ENCODE measurements around the gene EPM2AIP1. TPM values are rescaled to one million over a fixed set of nuclear protein-coding genes. Genes with fewer than 3 reads are reported as not detected.
A peak's percentile ranks its signal among the peaks of the same experiment; 100 is the strongest.

Gene EPM2AIP1
- total and polyA plus RNA-seq, 9 of the 15 experiments (the other 6 are each of a cell fraction or from before 2014, with no cell fraction given), result 6.7 to 44.8 (median 25.2) TPM

DNA sequence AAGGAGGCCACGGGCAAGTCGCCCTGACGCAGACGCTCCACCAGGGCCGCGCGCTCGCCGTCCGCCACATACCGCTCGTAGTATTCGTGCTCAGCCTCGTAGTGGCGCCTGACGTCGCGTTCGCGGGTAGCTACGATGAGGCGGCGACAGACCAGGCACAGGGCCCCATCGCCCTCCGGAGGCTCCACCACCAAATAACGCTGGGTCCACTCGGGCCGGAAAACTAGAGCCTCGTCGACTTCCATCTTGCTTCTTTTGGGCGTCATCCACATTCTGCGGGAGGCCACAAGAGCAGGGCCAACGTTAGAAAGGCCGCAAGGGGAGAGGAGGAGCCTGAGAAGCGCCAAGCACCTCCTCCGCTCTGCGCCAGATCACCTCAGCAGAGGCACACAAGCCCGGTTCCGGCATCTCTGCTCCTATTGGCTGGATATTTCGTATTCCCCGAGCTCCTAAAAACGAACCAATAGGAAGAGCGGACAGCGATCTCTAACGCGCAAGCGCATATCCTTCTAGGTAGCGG, at the start of gene EPM2AIP1 (continued):
- TF ChIP-seq CLOCK (CRISPR knock-in tag; IDR thresholded peaks at IDR 0.05; ENCODE audit: borderline replicate concordance) (0 out of 2 replicates have a peak, but pooled peaks have one; percentile 30), U2AF1 (optimal IDR thresholded peaks at IDR 0.05; ENCODE audit: low read depth, low read length) (no peak), GTF2A2 (tag; IDR thresholded peaks at IDR 0.05) (no peak), TBP (optimal IDR thresholded peaks at IDR 0.05; ENCODE audit: low read depth, low read length) (peak; percentile 91), ZBTB17 (CRISPR knock-in tag; IDR thresholded peaks at IDR 0.05) (peak; percentile 87), MBD2 (IDR thresholded peaks at IDR 0.05; ENCODE audit: borderline replicate concordance, low read depth) (no peak), ZNF347 (CRISPR knock-in tag; IDR thresholded peaks at IDR 0.05; ENCODE audit: low read depth) (no peak), ZNF3 (CRISPR knock-in tag; IDR thresholded peaks at IDR 0.05) (no peak), ZNF23 (CRISPR knock-in tag; IDR thresholded peaks at IDR 0.05) (no peak), SPI1 (IDR thresholded peaks at IDR 0.05; ENCODE audit: borderline replicate concordance, low read depth, low read length) (no peak), CAMTA2 (CRISPR knock-in tag; conservative IDR thresholded peaks at IDR 0.05) (0 out of 2 replicates have a peak, but pooled peaks have one; percentile 61), PTTG1 (tag; IDR thresholded peaks at IDR 0.05; ENCODE audit: low read depth) (no peak), LEF1 (IDR thresholded peaks at IDR 0.05) (no peak), ZNF609 (CRISPR knock-in tag; IDR thresholded peaks at IDR 0.05; ENCODE audit: borderline replicate concordance) (no peak), MEIS2 (IDR thresholded peaks at IDR 0.05; ENCODE audit: partially characterized antibody) (no peak)
- TF ChIP-seq, protein P1, sequence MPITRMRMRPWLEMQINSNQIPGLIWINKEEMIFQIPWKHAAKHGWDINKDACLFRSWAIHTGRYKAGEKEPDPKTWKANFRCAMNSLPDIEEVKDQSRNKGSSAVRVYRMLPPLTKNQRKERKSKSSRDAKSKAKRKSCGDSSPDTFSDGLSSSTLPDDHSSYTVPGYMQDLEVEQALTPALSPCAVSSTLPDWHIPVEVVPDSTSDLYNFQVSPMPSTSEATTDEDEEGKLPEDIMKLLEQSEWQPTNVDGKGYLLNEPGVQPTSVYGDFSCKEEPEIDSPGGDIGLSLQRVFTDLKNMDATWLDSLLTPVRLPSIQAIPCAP (CRISPR knock-in tag; IDR thresholded peaks at IDR 0.05; ENCODE audit: borderline replicate concordance), result peak; percentile 79; the same call in 1 of the 2 replicates
- TF ChIP-seq, protein P2, sequence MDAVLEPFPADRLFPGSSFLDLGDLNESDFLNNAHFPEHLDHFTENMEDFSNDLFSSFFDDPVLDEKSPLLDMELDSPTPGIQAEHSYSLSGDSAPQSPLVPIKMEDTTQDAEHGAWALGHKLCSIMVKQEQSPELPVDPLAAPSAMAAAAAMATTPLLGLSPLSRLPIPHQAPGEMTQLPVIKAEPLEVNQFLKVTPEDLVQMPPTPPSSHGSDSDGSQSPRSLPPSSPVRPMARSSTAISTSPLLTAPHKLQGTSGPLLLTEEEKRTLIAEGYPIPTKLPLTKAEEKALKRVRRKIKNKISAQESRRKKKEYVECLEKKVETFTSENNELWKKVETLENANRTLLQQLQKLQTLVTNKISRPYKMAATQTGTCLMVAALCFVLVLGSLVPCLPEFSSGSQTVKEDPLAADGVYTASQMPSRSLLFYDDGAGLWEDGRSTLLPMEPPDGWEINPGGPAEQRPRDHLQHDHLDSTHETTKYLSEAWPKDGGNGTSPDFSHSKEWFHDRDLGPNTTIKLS (IDR thresholded peaks at IDR 0.05; ENCODE audit: borderline replicate concordance, low read depth), result peak; percentile 85
- TF ChIP-seq, protein P3, sequence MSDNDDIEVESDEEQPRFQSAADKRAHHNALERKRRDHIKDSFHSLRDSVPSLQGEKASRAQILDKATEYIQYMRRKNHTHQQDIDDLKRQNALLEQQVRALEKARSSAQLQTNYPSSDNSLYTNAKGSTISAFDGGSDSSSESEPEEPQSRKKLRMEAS (CRISPR knock-in tag; IDR thresholded peaks at IDR 0.05), result no peak
